ENCODE results near the gene L2HGDH.

Gene L2HGDH

GRCh38 chr14:50338587-50338986 lies 26.6 kb upstream of the L2HGDH start:
- no peaks in the 10 kb centered on the region for H3K9me3 ChIP-seq (replicated peaks; ENCODE audit: insufficient read depth, low read length)
- H3K79me2 ChIP-seq (ENCODE audit: low read length), result no peaks in the 10 kb centered on the region
- TF ChIP-seq EZH2phosphoT487 (IDR thresholded peaks at IDR 0.05; ENCODE audit: low read length) (no peak), EZH2 (optimal IDR thresholded peaks at IDR 0.05; ENCODE audit: low read depth, low read length) (no peak), CTCF (IDR thresholded peaks at IDR 0.05; ENCODE audit: low read length) (no peak)
- no peaks in the 10 kb centered on the region for H3K36me3 ChIP-seq (replicated peaks; ENCODE audit: insufficient read depth, low read length)
- no peak overlapping the region for H3K27ac ChIP-seq (ENCODE audit: low read length)
- no peaks in the 10 kb centered on the region for H3K4me1 ChIP-seq (ENCODE audit: low read length)
- H3K9ac ChIP-seq (ENCODE audit: low read length), result no peak overlapping the region
- no peaks in the 10 kb centered on the region for H4K20me1 ChIP-seq (ENCODE audit: insufficient read depth, low read length)
- H3K4me2 ChIP-seq (ENCODE audit: low read depth, low read length), result no peak overlapping the region
- no peaks in the 10 kb centered on the region for H3F3A ChIP-seq (ENCODE audit: insufficient read depth, low read length)
- no peaks in the 10 kb centered on the region for H3K9me2 ChIP-seq (replicated peaks; ENCODE audit: insufficient read depth, low read length)
- H3K27me3 ChIP-seq (replicated peaks; ENCODE audit: insufficient read depth, low read length), result no peaks in the 10 kb centered on the region
- H2AFZ ChIP-seq (ENCODE audit: low read length), result no peak overlapping the region
- H3K4me3 ChIP-seq (ENCODE audit: low read length), result no peak overlapping the region
- no peak for DNase-seq

- TF ChIP-seq EZH2phosphoT487 (IDR thresholded peaks at IDR 0.05; ENCODE audit: low read length), result no peak
- no peak for TF ChIP-seq EZH2 (optimal IDR thresholded peaks at IDR 0.05; ENCODE audit: low read depth, low read length)
- no peak for TF ChIP-seq CTCF (IDR thresholded peaks at IDR 0.05; ENCODE audit: low read length)
- Histone ChIP-seq H2AFZ (ENCODE audit: low read length) (0 out of 2 replicates have a peak overlapping the region, but pooled peaks have one; percentile 31), H3K36me3 (replicated peaks; ENCODE audit: insufficient read depth, low read length) (no peaks in the 10 kb centered on the region), H3K27me3 (replicated peaks; ENCODE audit: insufficient read depth, low read length) (no peaks in the 10 kb centered on the region), H3K4me3 (ENCODE audit: low read length) (no peak overlapping the region), H3F3A (ENCODE audit: insufficient read depth, low read length) (no peaks in the 10 kb centered on the region), H3K9me3 (replicated peaks; ENCODE audit: insufficient read depth, low read length) (no peaks in the 10 kb centered on the region), H3K79me2 (ENCODE audit: low read length) (no peaks in the 10 kb centered on the region), H3K27ac (ENCODE audit: low read length) (no peak overlapping the region), H4K20me1 (ENCODE audit: insufficient read depth, low read length) (no peaks in the 10 kb centered on the region), H3K9me2 (replicated peaks; ENCODE audit: insufficient read depth, low read length) (no peaks in the 10 kb centered on the region), H3K4me2 (ENCODE audit: low read depth, low read length) (peak overlapping the region; percentile 24; the same call in 1 of the 2 replicates), H3K9ac (ENCODE audit: low read length) (no peak overlapping the region), H3K4me1 (ENCODE audit: low read length) (no peaks in the 10 kb centered on the region)
- DNase-seq, result peak; percentile 7
Observed at GRCh38 chr14:50335989-50336824, 24.2 kb upstream of the L2HGDH start.

- H2AFZ ChIP-seq (ENCODE audit: low read length), result no peak overlapping the region
- H3K36me3 ChIP-seq (replicated peaks; ENCODE audit: insufficient read depth, low read length), result no peaks in the 10 kb centered on the region
- H3K4me2 ChIP-seq (ENCODE audit: low read depth, low read length), result no peak overlapping the region
- no peaks in the 10 kb centered on the region for H3K9me3 ChIP-seq (replicated peaks; ENCODE audit: insufficient read depth, low read length)
- no peaks in the 10 kb centered on the region for H3K4me1 ChIP-seq (ENCODE audit: low read length)
- H3K9me2 ChIP-seq (replicated peaks; ENCODE audit: insufficient read depth, low read length), result no peaks in the 10 kb centered on the region
- DNase-seq, result no peak
- H4K20me1 ChIP-seq (ENCODE audit: insufficient read depth, low read length), result no peaks in the 10 kb centered on the region
- H3K4me3 ChIP-seq (ENCODE audit: low read length), result no peak overlapping the region
- no peaks in the 10 kb centered on the region for H3K27me3 ChIP-seq (replicated peaks; ENCODE audit: insufficient read depth, low read length)
- no peak for TF ChIP-seq EZH2 (optimal IDR thresholded peaks at IDR 0.05; ENCODE audit: low read depth, low read length)
- no peak for TF ChIP-seq CTCF (IDR thresholded peaks at IDR 0.05; ENCODE audit: low read length)
- no peak for TF ChIP-seq EZH2phosphoT487 (IDR thresholded peaks at IDR 0.05; ENCODE audit: low read length)
- H3K79me2 ChIP-seq (ENCODE audit: low read length), result no peaks in the 10 kb centered on the region
- H3K9ac ChIP-seq (ENCODE audit: low read length), result no peak overlapping the region
- H3F3A ChIP-seq (ENCODE audit: insufficient read depth, low read length), result no peaks in the 10 kb centered on the region
- no peak overlapping the region for H3K27ac ChIP-seq (ENCODE audit: low read length)
Observed at GRCh38 chr14:50335389-50335788, 23.4 kb upstream of the L2HGDH start.

Data from MM.1S (cell line).